Endodermal cell (in vitro differentiated cells): ENCODE measurements around the gene OBSCN. TPM values are rescaled to one million over a fixed set of nuclear protein-coding genes. Genes with fewer than 3 reads are reported as not detected.

Experiments used
- DNase-seq: peaks from one replicate; pipeline ENCODE4 v3.0.0-alpha.2; 2017
- H3K27ac ChIP-seq: 2 replicates; pipeline ENCODE4 v1.5.1; 2013; ENCODE audit warnings: mild to moderate bottlenecking, low read depth, low read length, moderate library complexity
- H3K27me3 ChIP-seq: 2 replicates; pipeline ENCODE4 v1.6.1; 2013; ENCODE audit warnings: mild to moderate bottlenecking, low read length, moderate library complexity; ENCODE audit not compliant: insufficient read depth, control insufficient read depth, poor library complexity, severe bottlenecking
- H3K36me3 ChIP-seq: 2 replicates; pipeline ENCODE4 v1.7.0; 2013; ENCODE audit warnings: mild to moderate bottlenecking, low read length, moderate library complexity; ENCODE audit not compliant: control insufficient read depth, insufficient read depth
- H3K4me1 ChIP-seq: one replicate; pipeline ENCODE4 v1.7.0; 2013; ENCODE audit warnings: low read length; ENCODE audit not compliant: control insufficient read depth, insufficient read depth
- H3K4me3 ChIP-seq: 2 replicates; pipeline ENCODE4 v1.5.1; 2013; ENCODE audit warnings: mild to moderate bottlenecking, low read length, moderate library complexity
- H3K9ac ChIP-seq: 2 replicates; pipeline ENCODE4 v1.6.1; 2013; ENCODE audit warnings: mild to moderate bottlenecking, low read length, moderate library complexity; ENCODE audit not compliant: poor library complexity, severe bottlenecking; ENCODE audit errors: extremely low read depth
- H3K9me3 ChIP-seq: 2 replicates; pipeline ENCODE4 v1.6.1; 2013; ENCODE audit warnings: mild to moderate bottlenecking, low read length, moderate library complexity; ENCODE audit not compliant: control insufficient read depth
- H3K27ac Mint-ChIP-seq: 2 replicates; pipeline ENCODE4 v1.8.0; 2020; ENCODE audit warnings: mixed read lengths
- H3K27me3 Mint-ChIP-seq: 2 replicates; pipeline ENCODE4 v1.8.0; 2021; ENCODE audit warnings: mild to moderate bottlenecking, mixed read lengths; ENCODE audit not compliant: insufficient read depth
- H3K36me3 Mint-ChIP-seq: 2 replicates; pipeline ENCODE4 v1.8.0; 2020; ENCODE audit warnings: low read depth, mixed read lengths
- H3K4me1 Mint-ChIP-seq: 2 replicates; pipeline ENCODE4 v1.8.0; 2020; ENCODE audit warnings: mixed read lengths
- H3K4me3 Mint-ChIP-seq: 2 replicates; pipeline ENCODE4 v1.8.0; 2020; ENCODE audit warnings: mild to moderate bottlenecking, moderate library complexity, mixed read lengths
- H3K9me3 Mint-ChIP-seq: 2 replicates; pipeline ENCODE4 v1.8.0; 2020; ENCODE audit warnings: mild to moderate bottlenecking, mixed read lengths
- CTCF ChIP-seq: fragments of 200-600 bp; sonication (generic); conservative IDR thresholded peaks from 2 replicates; pipeline ENCODE4 v1.5.0; 2021; ENCODE audit warnings: antibody characterized with exemption, mild to moderate bottlenecking
- WGBS, 2 experiments: methylation state at CpG; one replicate each; pipeline versions ENCODE4 v1.1.5 to v1.1.7; 2013; ENCODE audit warnings: missing lambda C conversion rate in 2 of 2, mixed read lengths in 1 of 2; ENCODE audit not compliant: insufficient coverage in 1 of 2, insufficient read length in 1 of 2; 5-methylcytosine and 5-hydroxymethylcytosine counted together
- total RNA-seq, 2 donors: library from RNA; stranded (reverse); fragmentation: NEBNext Ultra II Directional in 1 of 2; extraction: Animal tissue kit (Norgen Biotek cat#: 25700) in 1 of 2; gene quantifications; 2 replicates in 1 of 2; 3 replicates in 1 of 2; pipeline ENCODE4 v1.2.1, GENCODE V29; 2021

The OBSCN gene
- total RNA-seq, 2 donors from 2014 or later: 53.7 to 68.9 TPM

GRCh38 chr1:228297822-228298221, 90.0 kb downstream of the OBSCN start:
- no peak overlapping the region for H3K27ac Mint-ChIP-seq

GRCh38 chr1:228298471-228298870, 90.6 kb downstream of the OBSCN start:
- WGBS, 2 experiments: 82 to 93% methylated on average over 3 to 6 of the region's 6 CpGs
- no peak overlapping the region for H3K27ac Mint-ChIP-seq

More at GRCh38 chr1:228297822-228298221, 90.0 kb downstream of the OBSCN start:
- H3K27me3 ChIP-seq: no peaks in the 10 kb centered on the region
- no peaks in the 10 kb centered on the region for H3K4me1 Mint-ChIP-seq
- H3K9me3 ChIP-seq: peaks cover 67% of the 10 kb centered on the region
- H3K9ac ChIP-seq: no peak overlapping the region
- no peak overlapping the region for H3K27ac ChIP-seq
- 93 to 100% methylated on average over 1 to 2 of the region's 2 CpGs for WGBS, 2 experiments
- no peak for TF ChIP-seq CTCF
- peaks cover 62% of the 10 kb centered on the region for H3K36me3 ChIP-seq
- H3K36me3 Mint-ChIP-seq: peaks cover 99% of the 10 kb centered on the region
- no peak overlapping the region for H3K4me3 Mint-ChIP-seq
- DNase-seq: no peak
- no peaks in the 10 kb centered on the region for H3K4me1 ChIP-seq
- peaks cover 68% of the 10 kb centered on the region for H3K9me3 Mint-ChIP-seq
- no peaks in the 10 kb centered on the region for H3K27me3 Mint-ChIP-seq
- H3K4me3 ChIP-seq: no peak overlapping the region

GRCh38 chr1:228299211-228299610, 91.4 kb downstream of the OBSCN start:
- H3K36me3 Mint-ChIP-seq: peaks cover 99% of the 10 kb centered on the region
- no peak overlapping the region for H3K27ac ChIP-seq

More at GRCh38 chr1:228298471-228298870, 90.6 kb downstream of the OBSCN start:
- TF ChIP-seq CTCF: no peak
- H3K27me3 Mint-ChIP-seq: no peaks in the 10 kb centered on the region
- H3K4me3 Mint-ChIP-seq: no peak overlapping the region
- H3K36me3 Mint-ChIP-seq: peaks cover 99% of the 10 kb centered on the region
- no peaks in the 10 kb centered on the region for H3K4me1 ChIP-seq
- H3K9me3 Mint-ChIP-seq: peaks cover 75% of the 10 kb centered on the region
- no peaks in the 10 kb centered on the region for H3K27me3 ChIP-seq
- peaks cover 72% of the 10 kb centered on the region for H3K9me3 ChIP-seq
- no peak overlapping the region for H3K27ac ChIP-seq
- H3K36me3 ChIP-seq: peaks cover 67% of the 10 kb centered on the region
- no peak overlapping the region for H3K9ac ChIP-seq
- DNase-seq: no peak
- no peak overlapping the region for H3K4me3 ChIP-seq
- no peaks in the 10 kb centered on the region for H3K4me1 Mint-ChIP-seq

More at GRCh38 chr1:228299211-228299610, 91.4 kb downstream of the OBSCN start:
- Mint-ChIP-seq H3K4me1 (no peaks in the 10 kb centered on the region), H3K27ac (no peak overlapping the region), H3K27me3 (no peaks in the 10 kb centered on the region), H3K9me3 (peaks cover 77% of the 10 kb centered on the region), H3K4me3 (no peak overlapping the region)
- 92 to 96% methylated on average over 2 of the region's 2 CpGs for WGBS, 2 experiments
- no peak for TF ChIP-seq CTCF
- H3K4me1 ChIP-seq: no peaks in the 10 kb centered on the region
- no peaks in the 10 kb centered on the region for H3K27me3 ChIP-seq
- DNase-seq: no peak
- H3K9me3 ChIP-seq: peaks cover 72% of the 10 kb centered on the region
- peaks cover 66% of the 10 kb centered on the region for H3K36me3 ChIP-seq
- no peak overlapping the region for H3K9ac ChIP-seq
- H3K4me3 ChIP-seq: no peak overlapping the region
